GM21619 (cell line): ENCODE data around the gene RAB7A.

ENCODE experiments used
- ATAC-seq: cut with Tn5 transposase; IDR thresholded peaks from one replicate; pipeline ENCODE4 v1.9.1; 2021; ENCODE audit not compliant: unreplicated experiment

Gene RAB7A

GRCh38 chr3:128726023-128727016 is at the start of gene RAB7A:
Gene RAB7A, plus strand, starts transcription at chr3:128726183. Its CDS starts 69,185 bp downstream, at chr3:128795368.
- peak; percentile 91 for ATAC-seq

DNA sequence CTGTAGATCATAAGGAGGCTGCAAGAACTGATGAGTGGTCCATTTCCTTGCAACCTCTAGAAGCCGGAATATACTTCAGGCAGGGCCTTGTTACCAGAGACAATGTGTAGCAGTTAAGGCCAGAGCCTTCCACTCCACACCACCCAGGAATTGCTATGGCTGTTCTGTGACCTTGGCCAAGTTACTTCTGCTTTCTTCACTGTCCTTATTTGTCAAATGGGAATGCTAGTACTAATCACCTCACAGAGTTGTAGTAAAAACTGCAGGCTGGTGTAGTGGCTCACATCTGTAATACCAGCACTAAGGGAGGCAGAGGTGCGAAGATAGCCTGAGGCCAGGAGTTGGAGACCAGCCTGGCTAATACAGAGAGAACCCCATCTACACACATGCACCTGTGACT is 46.6 kb upstream of the RAB7A start:
- no peak for ATAC-seq

DNA sequence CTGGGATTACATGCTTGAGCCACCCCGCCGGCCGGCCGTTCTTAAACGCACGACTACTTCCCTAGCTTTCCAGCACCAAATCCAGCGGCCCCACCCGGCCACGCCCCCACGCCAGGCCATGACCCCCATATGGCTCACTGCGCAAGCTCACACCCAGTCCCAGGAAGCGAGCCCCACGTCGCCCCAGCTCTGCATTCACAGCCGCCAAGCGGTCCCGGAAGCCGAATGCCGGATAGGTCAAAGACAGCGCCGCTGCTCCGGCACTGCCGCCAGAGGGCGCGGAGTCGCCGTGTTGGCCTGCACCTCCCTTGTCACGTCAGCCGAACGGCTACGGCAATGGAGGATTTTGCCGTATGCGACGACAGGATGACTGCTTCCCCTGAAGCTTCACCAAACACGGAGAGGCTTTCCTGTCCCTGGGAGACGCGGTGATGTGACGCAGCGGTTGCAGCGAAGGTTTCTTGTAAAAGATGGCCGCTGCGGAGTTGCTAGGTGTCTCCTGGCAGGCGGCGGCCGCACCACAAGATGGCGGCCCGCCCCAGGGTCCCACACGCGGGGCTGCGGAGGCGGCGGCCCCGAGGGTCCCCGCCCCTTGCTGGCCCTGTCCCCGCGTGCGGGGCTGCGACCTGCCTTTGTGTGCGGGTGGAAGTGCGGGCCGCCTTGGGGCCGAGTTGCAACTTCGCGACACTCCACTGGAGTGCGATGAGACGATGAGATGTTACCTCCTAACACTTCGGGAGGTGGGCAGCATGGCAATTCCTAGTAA is 45.2 kb upstream of the RAB7A start:
- ATAC-seq = peak; percentile 91

DNA sequence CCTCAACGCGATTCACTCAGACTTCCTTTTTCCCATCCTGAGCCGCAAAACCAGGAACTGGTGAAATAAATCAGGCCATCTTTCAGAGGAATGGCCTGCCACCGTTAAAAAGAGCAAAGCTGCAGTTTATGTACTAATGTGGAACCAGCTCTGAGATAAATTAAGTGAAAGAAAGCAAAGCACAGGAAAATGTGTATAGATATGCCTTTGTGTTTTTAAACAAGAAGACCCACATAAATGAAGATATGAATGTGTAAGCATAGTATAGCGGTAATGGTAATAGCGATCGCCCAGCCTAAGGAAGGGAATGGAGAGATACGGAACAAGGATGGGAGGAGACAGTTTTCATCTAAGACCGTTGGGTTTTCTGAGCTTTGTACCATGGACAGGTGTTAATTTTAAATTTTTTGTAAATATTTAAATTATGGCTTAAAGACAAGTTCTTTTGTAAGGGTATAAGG is 44.6 kb upstream of the RAB7A start:
- ATAC-seq = no peak

GRCh38 chr3:128683957-128684356 is 42.0 kb upstream of the RAB7A start:
- ATAC-seq = no peak

- no peak for ATAC-seq
Observed at GRCh38 chr3:128684986-128685726, 40.8 kb upstream of the RAB7A start.

GRCh38 chr3:128686465-128686864 is 39.5 kb upstream of the RAB7A start:
- no peak for ATAC-seq

DNA sequence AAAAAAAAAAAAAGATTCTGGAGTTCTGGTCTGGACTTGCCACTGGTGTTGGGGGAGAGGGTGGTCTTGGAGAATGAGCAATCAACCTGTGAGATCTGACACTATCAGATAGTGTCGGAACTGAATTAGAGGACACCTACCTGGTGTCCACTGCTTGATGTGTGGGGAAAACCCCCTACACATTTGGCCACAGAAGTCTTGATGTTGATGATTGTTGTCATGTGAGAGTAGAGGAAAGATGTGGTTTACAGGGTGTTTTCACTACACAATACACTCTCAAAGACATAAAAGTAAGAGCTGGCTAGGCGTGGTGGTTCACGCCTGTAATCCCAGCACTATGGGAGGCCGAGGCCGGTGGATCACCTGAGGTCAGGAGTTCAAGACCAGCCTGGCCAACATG is 36.9 kb upstream of the RAB7A start:
- no peak for ATAC-seq

GRCh38 chr3:128693696-128694095 is 32.3 kb upstream of the RAB7A start:
- ATAC-seq = no peak

- no peak for ATAC-seq
Observed at GRCh38 chr3:128697341-128697740, 28.6 kb upstream of the RAB7A start.

DNA sequence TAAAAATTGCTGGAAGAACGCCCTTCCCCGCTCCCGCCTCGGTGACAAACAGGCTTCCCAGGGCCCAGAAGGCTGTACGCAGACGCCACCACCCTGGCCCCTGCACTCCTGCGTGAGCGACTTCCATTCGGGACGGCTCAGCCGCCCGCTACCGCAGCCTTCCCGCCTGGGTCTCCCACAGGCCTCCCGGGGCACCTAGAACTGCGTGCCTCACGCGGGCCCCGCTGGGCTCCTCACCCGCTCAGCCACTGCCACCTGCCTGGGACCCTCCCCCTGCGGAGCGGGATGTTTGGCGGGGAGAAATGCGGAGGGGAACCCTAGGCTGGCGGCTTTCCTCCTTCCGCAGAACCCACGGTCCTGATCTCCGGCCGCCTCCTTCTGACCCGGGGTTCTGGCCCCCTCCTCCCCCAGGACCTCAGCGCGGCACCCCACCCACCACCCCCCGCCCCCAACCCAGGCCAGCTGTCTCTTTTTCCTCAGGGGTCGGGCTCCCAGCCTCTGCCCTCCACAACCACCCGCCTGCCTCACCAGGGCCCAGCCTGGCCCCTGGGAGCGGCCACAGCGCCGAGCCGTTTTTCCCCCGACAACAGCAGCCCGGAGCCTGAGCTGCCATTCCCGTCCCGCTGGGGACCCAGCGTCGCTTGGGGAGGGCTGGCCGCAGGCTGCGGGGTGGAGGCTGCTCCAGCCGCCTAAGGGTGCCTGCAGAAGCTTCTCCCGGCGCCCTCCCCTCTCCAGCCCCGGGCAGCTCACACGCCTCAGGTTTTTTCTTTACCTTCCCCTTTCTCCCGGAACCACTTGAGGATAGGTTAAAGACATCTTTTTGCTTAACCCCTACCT is 27.6 kb upstream of the RAB7A start:
- ATAC-seq = no peak

- no peak for ATAC-seq
Observed at GRCh38 chr3:128701342-128702212, 24.4 kb upstream of the RAB7A start.

DNA sequence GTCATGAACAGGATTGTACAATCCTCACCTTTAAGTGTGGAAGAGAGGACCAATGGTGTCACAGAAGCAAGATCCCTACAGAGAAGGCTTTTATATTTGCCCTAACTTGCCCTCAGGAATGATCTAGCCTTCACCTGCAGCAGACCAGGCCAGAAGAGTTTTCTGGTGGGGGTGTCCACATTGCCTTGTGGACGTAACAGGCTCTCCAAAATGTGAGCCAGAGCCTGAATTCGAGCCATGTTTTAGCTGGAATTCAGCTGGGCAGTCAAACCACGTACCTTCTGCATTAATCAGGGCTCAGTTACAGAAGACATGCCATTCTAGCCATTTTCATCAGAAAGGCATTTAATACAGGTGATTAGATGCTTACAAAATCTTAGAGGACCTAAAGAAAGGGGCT is 23.6 kb upstream of the RAB7A start:
- ATAC-seq = no peak

DNA sequence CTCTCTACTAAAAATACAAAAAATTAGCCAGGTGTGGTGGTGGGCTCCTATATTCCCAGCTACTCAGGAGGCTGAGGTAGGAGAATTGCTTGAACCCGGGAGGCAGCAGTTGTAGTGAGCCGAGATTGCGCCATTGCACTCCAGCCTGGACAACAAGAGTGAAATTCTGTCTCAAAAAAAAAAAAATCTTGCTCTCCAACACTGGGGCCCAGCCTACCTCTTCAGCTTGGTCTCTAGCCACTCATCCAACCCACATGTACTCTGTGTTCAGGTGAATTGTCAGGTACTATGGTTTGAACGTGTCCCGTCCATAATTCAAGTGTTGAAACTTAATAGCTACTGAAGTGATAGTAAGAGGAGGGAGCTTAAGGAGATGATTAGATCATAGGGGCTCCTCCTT is 22.4 kb upstream of the RAB7A start:
- no peak for ATAC-seq

DNA sequence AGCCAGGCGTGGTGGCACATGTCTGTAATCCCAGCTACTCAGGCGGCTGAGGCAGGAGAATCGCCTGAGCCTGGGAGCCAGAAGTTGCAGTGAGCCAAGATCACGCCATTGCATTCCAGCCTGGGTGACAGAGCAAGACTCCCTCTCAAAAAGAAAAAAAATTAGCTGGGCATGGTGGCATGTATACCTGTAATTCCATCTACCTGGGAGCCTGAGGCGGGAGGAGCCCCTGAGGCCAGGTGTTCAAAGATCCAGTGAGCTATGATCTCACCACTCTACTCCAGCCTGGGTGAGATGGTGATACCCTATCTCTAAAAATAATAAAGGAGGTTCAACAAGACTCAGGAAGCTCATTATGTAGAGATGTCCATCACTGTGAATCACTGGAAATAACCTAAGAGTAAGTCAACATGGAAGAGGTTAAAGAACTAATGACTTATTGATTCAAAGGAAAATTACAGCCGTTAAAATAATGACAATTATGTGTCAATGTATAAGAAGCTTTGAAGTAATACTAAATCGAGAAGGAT is 19.8 kb upstream of the RAB7A start:
- no peak for ATAC-seq

GRCh38 chr3:128707928-128708494 is 18.0 kb upstream of the RAB7A start:
- ATAC-seq = no peak

DNA sequence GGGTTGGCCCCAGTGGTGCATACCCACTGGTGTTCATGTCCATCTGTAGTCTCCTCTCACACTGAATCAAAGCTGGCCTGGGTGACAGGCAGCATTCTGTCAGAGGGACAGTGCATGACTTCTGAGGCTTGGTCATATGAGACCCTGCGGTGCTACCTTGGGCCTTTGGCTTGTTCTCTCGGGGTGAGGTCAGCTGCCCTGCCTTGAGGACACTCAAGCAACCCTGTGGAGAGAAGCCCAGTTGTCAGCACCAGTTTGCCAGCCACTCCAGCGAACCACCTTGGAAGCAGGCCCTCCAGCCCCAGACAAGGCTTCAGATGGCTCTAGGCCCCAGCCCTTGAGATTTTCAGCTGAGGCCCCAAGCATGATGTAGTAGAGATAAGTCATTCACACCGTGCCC is 16.9 kb upstream of the RAB7A start:
- no peak for ATAC-seq

GRCh38 chr3:128709506-128710210 is 16.3 kb upstream of the RAB7A start:
- no peak for ATAC-seq
